HepG2 (cell line): ENCODE data around the gene STIMATE. TPM values are rescaled to one million over a fixed set of nuclear protein-coding genes. Genes with fewer than 3 reads are reported as not detected.

ENCODE experiments used
- ATAC-seq: fragments of 200-7000 bp; cut with Tn5 transposase; 3 replicates; pipeline ENCODE4 v1.9.1; 2020; ENCODE audit warnings: mild to moderate bottlenecking, moderate library complexity
- BruUV-seq: library from RNA; stranded (reverse); fragments of 400-500 nt; replicated peaks from 2 replicates; lab custom pipeline; 2021; lab: Mats Ljungman, UMichigan
- CTCF ChIA-PET: fragments of 300-600 bp; formaldehyde crosslinking; extraction: SDS; loops from one replicate; lab custom pipeline; 2021; ENCODE audit warnings: low total read pairs, inconsistent platforms, low intra/inter-chr PET ratio; lab: Yijun Ruan, JAX
- POLR2A ChIA-PET: fragments of 350-600 bp; sonication (Branson Sonifier 250); formaldehyde crosslinking; loops from one replicate; lab custom pipeline; 2020; ENCODE audit warnings: antibody characterized with exemption, inconsistent platforms; lab: Yijun Ruan, JAX
- DNase-seq: peaks from one replicate; pipeline ENCODE4 v3.0.0-alpha.2; 2015; ENCODE audit warnings: low spot score
- FAIRE-seq: peaks from 3 replicates; lab custom pipeline; 2011; peaks lifted over from hg19 to GRCh38; lab: Jason Lieb, UNC
- H2AFZ ChIP-seq: one replicate; pipeline ENCODE4 v1.6.1; 2011; ENCODE audit warnings: low read length, inconsistent platforms
- H3K27ac ChIP-seq: fragments of 300-600 bp; 3 replicates; pipeline ENCODE4 v1.8.0; 2011; ENCODE audit warnings: mixed run types, mild to moderate bottlenecking, mixed read lengths, low read length, inconsistent platforms; ENCODE audit not compliant: insufficient read depth; ENCODE audit errors: extremely low read length
- H3K27me3 ChIP-seq, 2 experiments: fragments of 200-600 bp in 1 of 2; 2 replicates in 1 of 2; 3 replicates in 1 of 2; pipeline versions ENCODE4 v1.6.0 to v1.8.0; 2011; ENCODE audit warnings: low read length in 2 of 2, mild to moderate bottlenecking in 2 of 2, moderate library complexity in 2 of 2, inconsistent platforms in 1 of 2; ENCODE audit not compliant: insufficient read depth in 2 of 2, control insufficient read depth in 1 of 2
- H3K36me3 ChIP-seq, 2 experiments: fragments of 200-600 bp in 1 of 2; replicated peaks in 1 of 2; 2 replicates in 1 of 2; 3 replicates in 1 of 2; pipeline versions ENCODE4 v1.5.1 to v1.8.0; 2011; ENCODE audit warnings: low read length in 2 of 2, inconsistent platforms in 1 of 2; ENCODE audit not compliant: insufficient read depth in 2 of 2, control insufficient read depth in 1 of 2
- H3K4me1 ChIP-seq: 2 replicates; pipeline ENCODE4 v1.5.1; 2012; ENCODE audit warnings: low read length, inconsistent platforms; ENCODE audit not compliant: insufficient read depth
- H3K4me2 ChIP-seq: 2 replicates; pipeline ENCODE4 v1.6.0; 2011; ENCODE audit warnings: low read depth, low read length, inconsistent platforms
- H3K4me3 ChIP-seq, 3 experiments: fragments of 200-600 bp in 1 of 3; sonication (generic), shearing (Covaris generic) in 1 of 3; replicated peaks in 1 of 3; 2 replicates each; pipeline ENCODE4 v1.5.1; 2011 to 2016; ENCODE audit warnings: low read length in 3 of 3, inconsistent platforms in 2 of 3, low read depth in 2 of 3, mild to moderate bottlenecking in 2 of 3, control low read depth in 1 of 3, mixed read lengths in 1 of 3; ENCODE audit not compliant: insufficient read depth in 1 of 3
- H3K79me2 ChIP-seq: one replicate; pipeline ENCODE4 v1.6.1; 2011; ENCODE audit warnings: low read length, inconsistent platforms; ENCODE audit not compliant: insufficient read depth
- H3K9ac ChIP-seq: 2 replicates; pipeline ENCODE4 v1.6.0; 2011; ENCODE audit warnings: mild to moderate bottlenecking, low read depth, low read length, inconsistent platforms; ENCODE audit not compliant: insufficient read depth
- H3K9me3 ChIP-seq: 2 replicates; pipeline ENCODE4 v1.5.1; 2012; ENCODE audit warnings: mild to moderate bottlenecking, low read length
- H4K20me1 ChIP-seq: 2 replicates; pipeline ENCODE4 v1.6.0; 2011; ENCODE audit warnings: inconsistent platforms, mild to moderate bottlenecking, low read length, moderate library complexity; ENCODE audit not compliant: insufficient read depth
- CBX1 ChIP-seq: IDR thresholded peaks from one replicate; pipeline ENCODE4 v1.6.1; 2016; ENCODE audit warnings: antibody characterized with exemption, low read depth
- CEBPG ChIP-seq: IDR thresholded peaks from 2 replicates; pipeline ENCODE4 v1.6.1; 2016
- IKZF4 ChIP-seq: sonication (generic); formaldehyde crosslinking; IDR thresholded peaks from 2 replicates; pipeline ENCODE4 v1.5.1; 2020; ENCODE audit warnings: borderline replicate concordance, mild to moderate bottlenecking, low read depth, missing genetic modification reagents; ENCODE audit errors: not compliant biosample characterization
- MEIS2 ChIP-seq: sonication (generic); formaldehyde crosslinking; IDR thresholded peaks from 2 replicates; pipeline ENCODE4 v1.9.0; 2021; ENCODE audit warnings: mild to moderate bottlenecking, missing genetic modification reagents
- YEATS4 ChIP-seq: sonication (generic); formaldehyde crosslinking; IDR thresholded peaks from 2 replicates; pipeline ENCODE4 v1.4.0; 2020; ENCODE audit warnings: missing genetic modification reagents, borderline replicate concordance
- WGBS: methylation state at CpG from one replicate; pipeline ENCODE4 v1.1.6; 2017; ENCODE audit warnings: low lambda C conversion rate; 5-methylcytosine and 5-hydroxymethylcytosine counted together
- in situ Hi-C: cut with HindIII; loops from 2 replicates; pipeline ENCODE4 v1.10.0; 2017; ENCODE audit warnings: low pct_unique_long_range_greater_than_20kb; ENCODE audit not compliant: extremely low pct_ligation_motif_present
- intact Hi-C: fragments of 100-400 bp; cut with micrococcal nuclease; formaldehyde crosslinking; loops from one replicate; pipeline ENCODE4 v1.10.0; 2022; ENCODE audit not compliant: unreplicated experiment
- polyA plus RNA-seq, 8 experiments: library from polyadenylated mRNA; depleted of rRNA in 3 of 8; stranded (reverse) in 7 of 8; unstranded in 1 of 8; fragments of >200 nt; fragmentation: Illumina TruSeq in 4 of 8; extraction: Trizol in 4 of 8; gene quantifications; 2 replicates each; pipeline versions ENCODE4 v1.2.1 to v1.2.3, GENCODE V29; 2011 to 2016; ENCODE audit warnings: low read depth in 4 of 8, missing spikeins in 1 of 8, mixed read lengths in 1 of 8; ENCODE audit not compliant: insufficient read depth in 1 of 8
- total RNA-seq, 5 experiments: library from RNA; depleted of rRNA; stranded (reverse); fragments of >200 nt; fragmentation: Illumina TruSeq; extraction: Trizol; gene quantifications; 2 replicates each; pipeline ENCODE4 v1.2.3, GENCODE V29; 2016; ENCODE audit warnings: low read depth in 1 of 5
- TF ChIP-seq, protein P1 (sequence below): sonication (generic); formaldehyde crosslinking; IDR thresholded peaks from 2 replicates; pipeline ENCODE4 v1.4.0; 2020; ENCODE audit warnings: missing genetic modification reagents

Gene STIMATE
- total and polyA plus RNA-seq, 2 of the 13 experiments (the other 11 are each of a cell fraction or from before 2014, with no cell fraction given): 5.7 to 11.7 TPM

DNA sequence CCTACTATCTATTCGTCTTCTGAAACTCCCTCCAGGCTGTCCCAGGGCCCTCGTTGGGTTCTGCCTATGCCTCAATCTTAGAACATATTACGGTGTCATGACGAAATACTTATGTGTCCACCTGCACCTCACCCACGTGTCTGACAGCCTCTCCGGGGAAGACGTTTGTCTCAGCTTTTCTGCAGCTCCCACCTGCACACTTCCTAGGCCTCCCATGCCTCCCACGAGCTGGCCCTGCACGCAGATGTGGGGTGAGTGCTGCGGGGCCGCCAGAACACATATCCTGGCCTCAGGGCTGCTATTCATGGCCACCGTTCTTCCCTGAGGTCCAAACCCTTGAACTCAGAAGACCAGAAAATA, 55.4 kb downstream of the STIMATE start:
- ChIA-PET POLR2A (no interaction called here), CTCF (no interaction called here)
- H3K4me3 ChIP-seq: no peak overlapping the region
- H3K4me2 ChIP-seq: no peak overlapping the region
- no peak overlapping the region for H2AFZ ChIP-seq
- H3K36me3 ChIP-seq: no peaks in the 10 kb centered on the region
- no peak for TF ChIP-seq IKZF4 (CRISPR knock-in tag)
- TF ChIP-seq MEIS2 (CRISPR knock-in tag): no peak
- no peak for TF ChIP-seq CBX1
- WGBS: 82% methylated on average over 12 of the region's 12 CpGs
- ATAC-seq (no peak), DNase-seq (no peak), FAIRE-seq (no peak)
- H4K20me1 ChIP-seq: no peaks in the 10 kb centered on the region
- no TSS peak for BruUV-seq
- no peaks in the 10 kb centered on the region for H3K27me3 ChIP-seq
- H3K9me3 ChIP-seq: no peaks in the 10 kb centered on the region
- H3K79me2 ChIP-seq: no peaks in the 10 kb centered on the region
- intact Hi-C loops (no loop called here), in situ Hi-C loops (no loop called here)
- peaks cover 26% of the 10 kb centered on the region for H3K4me1 ChIP-seq
- no peak overlapping the region for H3K9ac ChIP-seq
- no peak overlapping the region for H3K27ac ChIP-seq

DNA sequence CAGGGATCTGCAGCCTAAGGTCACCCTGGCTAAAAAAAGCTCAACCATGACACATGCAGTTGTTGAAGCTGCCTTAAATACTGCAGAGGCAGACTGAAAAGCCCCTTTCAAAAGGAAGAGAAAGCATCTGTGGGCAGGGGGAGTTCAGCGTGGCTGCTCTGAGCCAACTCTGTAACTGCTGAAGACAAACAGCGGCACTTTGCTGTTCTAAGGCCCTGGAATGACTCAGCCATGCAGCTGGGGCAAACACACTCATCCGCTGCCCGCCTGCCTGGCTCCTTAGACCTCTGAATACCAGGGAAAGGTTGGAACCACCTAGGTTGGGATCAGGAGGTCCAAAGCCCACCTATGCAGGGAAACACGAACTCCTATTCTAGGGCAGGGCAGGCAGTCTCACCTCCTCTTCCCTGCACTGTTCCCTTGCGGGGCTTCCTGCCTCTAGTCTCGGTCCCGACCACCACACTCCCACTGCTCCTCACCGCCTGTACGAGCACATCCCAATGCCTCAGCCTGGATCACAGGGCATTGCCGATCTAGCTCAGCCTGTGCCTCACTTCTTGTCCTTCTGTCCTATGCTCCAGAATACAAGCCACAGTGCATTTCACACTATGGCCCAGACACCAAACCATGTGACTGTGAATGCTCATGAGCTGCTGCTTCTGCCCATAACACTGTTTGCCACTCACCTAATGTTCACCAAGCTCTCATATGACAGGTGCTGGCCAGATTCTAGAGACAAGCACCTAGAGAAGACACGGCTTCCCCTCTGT, 56.0 kb downstream of the STIMATE start:
- Histone ChIP-seq H4K20me1 (no peaks in the 10 kb centered on the region), H3K27ac (no peak overlapping the region), H3K4me3 (no peak overlapping the region), H3K27me3 (no peaks in the 10 kb centered on the region), H3K79me2 (no peaks in the 10 kb centered on the region), H3K4me2 (no peak overlapping the region), H3K9ac (no peak overlapping the region), H3K9me3 (no peaks in the 10 kb centered on the region), H2AFZ (no peak overlapping the region), H3K4me1 (peaks cover 26% of the 10 kb centered on the region), H3K36me3 (no peaks in the 10 kb centered on the region)
- ATAC-seq (no peak), FAIRE-seq (no peak), DNase-seq (no peak)
- intact Hi-C loops: no loop called here
- WGBS: 97% methylated on average over 12 of the region's 12 CpGs
- CTCF ChIA-PET: no interaction called here
- POLR2A ChIA-PET: no interaction called here
- in situ Hi-C loops: no loop called here
- TF ChIP-seq YEATS4 (CRISPR knock-in tag) (no peak), CEBPG (CRISPR knock-in tag) (no peak)
- TF ChIP-seq, protein P1, sequence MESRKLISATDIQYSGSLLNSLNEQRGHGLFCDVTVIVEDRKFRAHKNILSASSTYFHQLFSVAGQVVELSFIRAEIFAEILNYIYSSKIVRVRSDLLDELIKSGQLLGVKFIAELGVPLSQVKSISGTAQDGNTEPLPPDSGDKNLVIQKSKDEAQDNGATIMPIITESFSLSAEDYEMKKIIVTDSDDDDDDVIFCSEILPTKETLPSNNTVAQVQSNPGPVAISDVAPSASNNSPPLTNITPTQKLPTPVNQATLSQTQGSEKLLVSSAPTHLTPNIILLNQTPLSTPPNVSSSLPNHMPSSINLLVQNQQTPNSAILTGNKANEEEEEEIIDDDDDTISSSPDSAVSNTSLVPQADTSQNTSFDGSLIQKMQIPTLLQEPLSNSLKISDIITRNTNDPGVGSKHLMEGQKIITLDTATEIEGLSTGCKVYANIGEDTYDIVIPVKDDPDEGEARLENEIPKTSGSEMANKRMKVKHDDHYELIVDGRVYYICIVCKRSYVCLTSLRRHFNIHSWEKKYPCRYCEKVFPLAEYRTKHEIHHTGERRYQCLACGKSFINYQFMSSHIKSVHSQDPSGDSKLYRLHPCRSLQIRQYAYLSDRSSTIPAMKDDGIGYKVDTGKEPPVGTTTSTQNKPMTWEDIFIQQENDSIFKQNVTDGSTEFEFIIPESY: 0 out of 2 replicates have a peak, but pooled peaks have one; percentile 58
- TF ChIP-seq, all 625 proteins: peak for 1
- BruUV-seq: no TSS peak
